Stimulated activated CD4-positive, alpha-beta T cell treated with anti-CD3 and anti-CD28 coated beads, Interleukin-4, amount 100 ng/mL, for 4 hours (primary cell): Measurements from ENCODE around the gene NOTO.

Experiments used
- DNase-seq, 2 experiments: peaks; one replicate each; pipeline ENCODE4 v3.0.0-alpha.2; 2020

The NOTO gene

DNA sequence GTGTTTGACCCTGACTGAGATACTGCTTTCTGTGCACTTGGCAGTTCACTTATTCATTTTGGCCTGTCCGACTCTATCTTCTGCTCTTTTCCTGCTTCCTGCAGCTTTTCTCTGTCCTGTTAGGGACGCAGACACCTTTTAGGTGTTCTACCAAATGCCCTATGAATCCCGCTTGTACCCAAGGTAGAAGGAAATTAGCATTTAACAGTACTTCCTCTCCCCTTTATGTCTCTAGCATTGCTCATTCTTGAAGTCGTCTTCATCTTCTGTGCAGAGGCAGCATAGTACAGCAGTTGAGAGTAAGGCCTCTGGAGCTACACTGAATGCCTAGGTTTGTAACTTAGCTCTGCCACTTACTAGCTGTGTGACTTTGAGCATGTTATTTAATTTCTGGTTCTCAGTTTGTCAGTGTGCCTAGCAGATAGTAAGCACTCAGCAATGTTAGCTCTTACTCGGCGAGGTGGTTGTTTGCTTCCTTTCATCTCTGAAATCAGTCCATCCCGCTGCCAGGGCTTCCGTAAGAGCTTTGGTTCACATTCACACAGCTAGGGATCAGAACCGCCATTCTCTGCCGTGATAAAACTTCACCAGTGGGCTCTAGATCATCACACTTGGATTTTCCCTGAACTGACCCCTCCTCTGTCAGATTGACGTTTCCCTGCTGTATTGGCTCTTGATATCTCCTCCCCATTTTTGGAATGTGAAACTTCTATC, 33.1 kb downstream of the NOTO start:
- no peak for DNase-seq

DNA sequence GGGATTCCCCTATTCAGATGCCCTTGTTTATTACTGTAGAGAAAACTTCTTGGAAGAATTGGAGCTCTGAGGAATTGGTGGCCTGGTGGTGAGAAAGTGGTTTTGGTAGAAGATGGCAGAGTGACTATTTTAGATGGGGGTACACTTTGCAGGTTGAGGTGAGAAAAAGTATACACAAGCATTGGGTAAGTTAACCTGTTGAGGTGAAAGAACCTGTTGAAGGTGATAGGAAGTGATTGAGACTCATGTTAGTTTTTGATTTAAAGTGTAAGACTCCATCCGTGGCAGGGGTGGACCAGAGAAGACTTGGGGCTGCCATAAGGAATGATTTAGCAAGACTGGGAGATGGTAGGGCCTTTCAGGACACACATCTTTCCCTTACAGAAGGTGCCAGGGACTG, 34.8 kb downstream of the NOTO start:
- no peak for DNase-seq

DNA sequence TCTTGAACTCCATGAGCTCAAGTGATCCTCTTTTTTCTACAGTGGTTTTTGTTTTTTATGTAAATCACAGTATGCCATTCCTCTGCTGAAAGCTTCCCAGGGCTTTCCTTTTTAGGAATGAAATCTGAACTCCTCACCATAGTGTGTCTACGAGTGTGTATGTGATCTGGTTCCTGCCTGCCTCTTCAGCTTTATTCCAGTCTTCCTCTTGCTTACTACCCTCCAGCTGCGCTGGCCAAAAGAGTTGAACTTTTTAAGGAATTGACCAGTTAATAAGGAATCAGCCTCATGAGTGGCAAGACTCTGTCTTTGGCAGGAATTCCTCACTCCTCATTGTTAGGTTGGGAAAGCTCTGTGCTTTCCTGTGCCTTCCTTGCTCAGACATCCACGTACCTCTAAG, 35.8 kb downstream of the NOTO start:
- no peak for DNase-seq

DNA sequence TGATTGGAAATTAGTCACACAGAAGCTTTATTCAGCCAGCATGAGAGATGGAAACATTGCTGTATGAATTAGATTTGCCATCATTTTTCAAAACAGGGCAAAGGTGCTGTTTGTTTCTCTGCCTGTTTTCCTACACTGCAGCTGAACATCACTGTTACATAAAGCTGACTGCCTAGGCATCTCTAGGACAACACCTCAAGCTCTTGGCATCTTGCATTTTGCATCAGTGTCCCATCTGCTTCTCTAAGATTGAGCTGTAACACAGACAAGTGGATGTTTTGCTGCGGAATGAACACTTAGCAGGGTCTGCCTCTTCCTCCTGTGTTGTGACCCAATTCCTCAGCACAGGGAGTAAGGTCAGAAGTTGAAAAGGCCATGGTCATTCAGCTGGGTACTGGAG, 36.6 kb downstream of the NOTO start:
- DNase-seq: no peak

DNA sequence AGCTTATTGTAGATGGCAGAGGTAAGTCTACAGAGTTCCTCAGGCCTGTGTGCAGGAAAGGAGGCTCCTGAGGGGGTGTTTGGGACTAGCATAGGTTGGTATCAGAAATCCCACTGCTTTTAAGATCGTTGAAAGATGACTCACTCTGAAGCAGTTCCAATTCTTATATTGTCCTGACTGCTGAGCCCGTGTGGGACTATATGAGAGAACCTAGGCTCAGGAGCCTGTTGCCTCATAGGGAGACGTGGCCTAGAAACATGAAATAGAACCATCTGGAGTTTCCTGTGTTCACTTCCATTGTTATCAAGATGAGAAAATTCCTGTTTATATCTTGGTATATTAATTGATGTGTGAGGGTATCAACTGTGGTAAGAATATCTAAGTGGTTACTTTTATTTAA, 37.4 kb downstream of the NOTO start:
- no peak for DNase-seq

DNA sequence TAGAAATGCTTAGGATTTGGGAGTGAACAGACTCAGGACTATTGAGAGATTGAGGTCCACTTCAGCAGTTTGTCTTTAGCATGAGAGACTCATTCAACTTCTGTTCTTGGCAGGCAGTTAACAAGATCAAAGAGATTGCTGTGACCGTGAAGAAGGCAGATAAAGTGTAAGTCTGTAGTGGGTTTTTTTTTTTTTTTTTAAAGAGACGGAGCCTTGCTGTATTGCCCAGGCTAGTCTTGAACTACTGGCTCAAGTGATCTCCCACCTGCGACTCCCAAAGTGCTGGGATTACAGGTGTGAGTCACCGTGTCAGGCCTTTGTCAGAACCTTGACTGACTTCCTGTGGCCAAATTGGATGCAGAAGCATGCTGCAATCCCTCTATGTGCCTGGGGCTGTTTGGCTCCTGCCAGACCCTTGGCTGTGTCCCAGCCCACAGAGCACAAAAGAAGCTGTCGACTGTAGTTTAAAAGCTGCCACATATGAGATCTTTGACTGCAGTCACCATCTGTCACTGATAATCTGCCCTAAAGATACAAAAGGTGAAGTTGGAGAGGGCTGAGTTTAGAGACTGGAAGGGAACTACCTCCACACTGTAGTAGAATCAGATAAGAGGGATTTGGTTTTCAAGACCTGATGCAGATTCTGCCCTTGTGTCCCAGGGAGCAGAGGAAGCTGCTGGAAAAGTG, 41.7 kb downstream of the NOTO start:
- DNase-seq: no peak

DNA sequence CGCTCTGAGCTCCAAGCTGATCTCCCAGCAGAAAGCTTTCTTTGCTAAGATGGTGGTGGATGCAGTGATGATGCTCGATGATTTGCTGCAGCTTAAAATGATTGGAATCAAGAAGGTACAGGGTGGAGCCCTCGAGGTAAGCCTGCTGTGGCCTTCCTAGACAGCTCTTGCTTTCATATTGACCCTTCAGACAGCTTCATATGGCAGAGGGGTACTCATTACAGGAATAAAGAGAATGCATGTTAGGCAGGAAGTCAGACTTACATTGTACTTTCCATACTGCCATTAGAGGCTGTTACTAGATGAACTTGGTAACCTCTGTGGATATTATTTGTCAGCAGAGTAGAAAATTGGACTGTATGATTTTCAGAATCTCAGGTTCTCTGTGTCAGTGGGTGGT, 42.2 kb downstream of the NOTO start:
- no peak for DNase-seq

DNA sequence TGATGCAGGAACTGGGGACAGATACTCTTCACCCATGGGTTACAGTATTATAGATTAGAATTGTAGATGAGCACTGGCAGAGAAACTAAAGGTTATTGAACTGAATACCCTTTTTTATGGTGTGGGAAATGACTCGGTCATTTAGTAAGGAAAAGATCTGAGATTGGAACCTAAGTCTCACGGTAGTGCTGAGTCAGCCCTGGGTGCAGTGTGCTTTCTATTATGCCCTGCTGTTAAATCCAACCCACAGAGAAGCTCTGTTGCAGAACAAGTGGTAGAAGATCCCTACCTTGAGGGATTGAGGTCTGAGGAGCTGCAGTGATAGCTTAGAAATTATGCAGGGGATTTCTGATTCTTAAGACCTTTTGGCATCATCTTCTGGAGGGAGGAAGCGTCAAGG, 44.5 kb downstream of the NOTO start:
- DNase-seq: no peak

DNA sequence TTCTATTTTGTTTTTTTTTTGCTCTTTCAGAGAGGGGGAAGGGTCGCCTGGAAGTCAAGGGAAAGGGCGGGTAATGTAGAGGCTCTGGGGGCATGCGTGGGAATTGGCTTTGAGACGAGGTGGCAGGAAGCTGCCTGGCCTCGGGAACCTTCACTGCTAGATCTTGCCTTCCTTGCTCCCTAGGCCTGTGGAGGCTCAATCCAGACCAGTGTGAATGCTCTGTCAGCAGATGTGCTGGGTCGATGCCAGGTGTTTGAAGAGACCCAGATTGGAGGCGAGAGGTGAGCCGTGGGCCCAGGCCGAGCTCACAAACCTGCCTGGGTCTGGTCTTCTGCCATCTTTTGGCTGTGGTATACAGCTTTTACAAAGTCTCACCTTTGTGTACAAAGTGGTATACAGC, 47.3 kb downstream of the NOTO start:
- DNase-seq: no peak

DNA sequence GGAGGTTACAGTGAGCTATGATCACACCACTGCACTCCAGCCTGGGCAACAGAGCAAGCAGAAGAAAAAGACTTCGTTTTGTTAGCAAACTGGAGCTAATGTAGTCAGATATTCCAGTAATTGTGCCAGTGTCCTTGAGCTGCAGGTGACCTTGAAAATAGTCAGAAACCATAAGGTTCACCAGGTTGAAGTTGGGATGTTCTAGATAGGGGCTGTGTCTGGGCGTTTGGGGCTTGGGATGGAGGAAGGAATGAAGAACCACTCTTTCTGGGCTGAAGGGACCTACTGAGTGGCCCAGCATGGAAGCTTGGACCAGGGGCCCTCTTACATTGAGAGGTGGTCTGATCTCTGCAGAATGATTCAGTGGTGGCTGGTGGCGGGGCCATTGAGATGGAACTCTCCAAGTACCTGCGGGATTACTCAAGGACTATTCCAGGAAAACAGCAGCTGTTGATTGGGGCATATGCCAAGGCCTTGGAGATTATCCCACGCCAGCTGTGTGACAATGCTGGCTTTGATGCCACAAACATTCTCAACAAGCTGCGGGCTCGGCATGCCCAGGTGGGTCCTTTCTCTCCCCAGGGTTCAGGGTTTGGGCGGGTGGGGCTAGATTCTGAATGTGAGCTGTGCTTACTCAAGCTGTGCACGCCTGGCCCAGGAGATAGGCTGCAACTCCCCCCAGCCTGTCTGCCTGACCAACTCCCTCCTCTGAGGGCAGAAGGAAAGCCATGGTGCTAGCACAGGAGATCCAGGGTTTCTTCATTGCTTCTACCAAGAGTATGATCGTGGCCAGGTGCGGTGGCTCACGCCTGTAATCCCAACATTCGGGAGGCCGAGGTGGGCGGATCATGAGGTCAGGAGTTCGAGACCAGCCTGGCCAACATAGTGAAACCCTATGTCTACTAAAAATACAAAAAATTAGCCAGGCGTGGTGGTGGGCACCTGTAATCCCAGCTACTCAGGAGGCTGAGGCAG, 48.8 kb downstream of the NOTO start:
- no peak for DNase-seq

DNA sequence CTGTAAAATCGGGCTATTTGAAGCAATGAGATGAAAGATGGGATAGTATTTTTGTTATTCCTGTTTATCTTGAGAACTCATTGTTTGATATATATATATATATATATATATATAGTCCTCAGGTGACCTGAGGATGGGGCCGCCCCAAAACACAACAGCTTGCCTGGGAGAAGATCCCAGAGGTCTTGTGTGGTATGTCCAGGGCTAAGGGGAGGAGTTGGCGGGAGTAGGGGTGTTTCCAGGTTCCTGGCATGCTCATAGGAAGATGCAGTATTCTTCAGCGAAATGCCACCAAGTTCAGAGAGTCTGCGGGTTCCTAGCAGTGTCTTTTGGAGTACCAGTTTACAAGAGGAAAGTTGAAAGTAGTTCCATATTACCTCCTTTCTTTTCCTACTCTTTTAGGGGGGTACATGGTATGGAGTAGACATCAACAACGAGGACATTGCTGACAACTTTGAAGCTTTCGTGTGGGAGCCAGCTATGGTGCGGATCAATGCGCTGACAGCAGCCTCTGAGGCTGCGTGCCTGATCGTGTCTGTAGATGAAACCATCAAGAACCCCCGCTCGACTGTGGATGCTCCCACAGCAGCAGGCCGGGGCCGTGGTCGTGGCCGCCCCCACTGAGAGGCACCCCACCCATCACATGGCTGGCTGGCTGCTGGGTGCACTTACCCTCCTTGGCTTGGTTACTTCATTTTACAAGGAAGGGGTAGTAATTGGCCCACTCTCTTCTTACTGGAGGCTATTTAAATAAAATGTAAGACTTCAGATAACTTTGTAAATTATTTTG, 50.1 kb downstream of the NOTO start:
- DNase-seq: no peak

DNA sequence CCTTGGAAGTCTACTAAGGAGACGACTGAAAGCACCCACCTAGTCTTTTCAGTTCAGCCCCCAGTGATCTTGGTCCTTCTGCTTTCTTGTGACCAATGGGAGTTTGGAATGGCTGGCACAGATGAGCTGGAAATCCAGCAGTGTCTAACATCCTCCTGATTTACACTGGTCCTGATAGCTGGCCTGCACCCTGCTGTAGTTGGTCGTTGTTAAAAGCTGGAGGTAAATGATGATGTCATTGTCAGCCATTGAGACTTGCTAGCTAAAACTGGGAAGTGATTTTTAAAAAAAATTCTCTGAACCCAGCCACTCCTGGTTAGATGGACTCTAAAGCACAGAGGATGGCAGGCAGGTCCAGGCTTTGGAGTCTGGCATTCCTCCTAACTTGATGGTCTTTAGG, 51.0 kb downstream of the NOTO start:
- no peak for DNase-seq

DNA sequence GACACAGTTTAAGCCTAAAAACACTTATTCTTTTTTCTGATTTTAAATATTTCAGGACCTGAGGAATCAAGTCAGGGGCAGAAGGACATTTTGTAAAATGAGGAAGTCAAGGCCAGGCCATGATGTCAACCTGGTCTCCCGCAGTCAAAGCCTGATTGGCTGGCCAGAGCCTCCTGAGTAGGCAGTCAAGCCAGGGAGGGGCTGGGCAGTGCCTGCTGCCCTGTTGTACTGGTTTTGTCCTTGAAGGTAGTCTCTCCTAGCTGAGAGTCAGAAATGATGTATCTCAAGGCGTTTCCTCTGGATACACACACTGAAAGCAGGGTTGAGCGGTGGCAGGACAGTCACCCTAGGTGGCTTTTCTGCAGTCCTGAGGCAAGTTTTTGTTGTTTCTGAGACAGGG, 51.5 kb downstream of the NOTO start:
- no peak for DNase-seq

DNA sequence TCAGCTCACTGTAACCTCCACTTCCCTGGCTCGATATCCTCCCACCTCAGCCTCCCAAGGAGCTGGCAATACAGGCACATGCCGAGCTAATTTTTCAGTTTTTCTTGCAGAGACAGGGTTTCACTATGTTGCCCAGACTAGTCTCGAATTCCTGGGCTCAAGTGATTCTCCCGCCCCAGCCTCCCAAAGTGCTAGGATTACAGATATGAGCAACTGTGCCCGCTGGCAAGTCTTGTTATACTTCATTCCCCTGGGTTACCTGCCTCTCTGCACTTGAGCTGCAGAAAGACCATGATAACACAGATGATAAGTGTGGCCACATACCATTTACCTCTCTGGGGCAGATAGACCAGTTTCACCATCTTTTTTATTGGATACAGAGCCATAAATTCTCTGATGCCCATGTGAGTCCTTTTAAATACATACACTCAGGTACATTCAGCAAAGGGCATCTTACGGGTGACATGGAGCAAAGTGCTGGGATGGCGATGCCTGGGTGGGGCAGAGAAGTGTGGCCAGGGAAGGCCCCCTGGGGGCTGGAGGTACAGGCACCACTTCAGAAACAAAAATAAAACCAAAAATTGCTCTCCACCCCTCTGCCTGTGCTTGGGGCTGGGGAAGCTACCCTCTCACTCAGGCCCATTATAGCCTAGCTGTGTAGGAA, 52.1 kb downstream of the NOTO start:
- no peak for DNase-seq

DNA sequence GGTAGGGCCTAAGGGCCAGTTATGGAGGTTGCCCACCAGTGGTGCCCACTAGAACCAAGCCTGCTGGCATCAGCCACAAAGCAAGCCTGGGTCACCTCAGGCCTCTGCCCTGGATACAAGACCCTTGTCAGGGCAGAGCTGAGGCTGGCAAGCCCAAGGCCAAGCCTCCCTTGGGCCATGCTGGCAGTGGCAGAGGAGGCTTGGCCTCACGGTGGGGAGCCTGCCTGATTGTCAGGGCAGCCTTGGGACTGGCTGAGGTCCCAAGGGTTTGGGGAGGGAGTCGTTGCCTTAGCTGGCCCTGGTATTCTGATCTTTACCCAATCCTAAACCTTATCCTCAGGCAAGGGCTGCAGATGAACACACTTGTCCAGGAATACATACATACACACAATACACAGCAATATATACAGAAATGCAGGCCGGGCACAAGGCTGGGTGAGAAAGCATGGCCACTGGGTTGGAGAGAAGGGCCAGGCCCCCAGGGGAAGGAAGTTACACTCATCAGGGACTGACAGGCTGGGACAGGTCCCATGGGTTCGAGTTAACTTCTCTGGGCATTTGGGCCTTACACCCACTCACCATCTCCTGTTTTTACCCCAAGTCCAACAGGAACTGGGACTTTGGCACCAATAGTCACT, 52.8 kb downstream of the NOTO start:
- no peak for DNase-seq

DNA sequence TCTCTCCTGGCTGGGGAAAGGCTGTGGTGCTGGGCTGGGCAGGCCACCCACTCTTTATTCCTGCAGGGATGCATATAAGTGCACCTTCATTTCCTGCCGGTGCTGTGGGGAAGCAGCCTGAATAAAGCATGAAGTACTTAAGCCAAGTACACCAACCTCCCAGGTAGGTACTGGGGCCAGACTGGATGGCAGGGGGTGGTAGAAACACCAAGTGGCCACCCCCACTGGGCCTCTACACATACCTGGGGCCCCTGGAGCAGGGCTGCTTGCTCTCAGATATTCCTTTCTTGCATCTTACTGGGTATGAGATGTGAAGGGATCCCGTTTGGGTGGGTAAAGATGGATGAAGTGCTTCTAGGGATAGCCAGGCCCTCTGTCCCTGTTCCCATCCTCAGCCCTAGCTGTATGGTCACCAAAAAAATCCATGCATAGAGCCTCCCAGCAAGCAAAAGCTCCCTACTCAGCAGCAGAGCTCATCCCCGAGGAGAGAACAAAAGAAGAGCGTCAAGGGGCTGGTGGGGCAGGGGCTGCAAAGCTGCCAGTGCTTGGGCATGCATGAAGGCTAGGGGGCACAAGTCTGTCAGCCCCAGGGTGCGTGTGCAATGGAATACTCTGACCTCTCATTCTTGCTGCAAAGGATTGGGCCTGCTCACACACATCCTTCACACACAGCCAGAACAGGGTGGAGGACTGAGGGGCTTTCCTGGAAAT, 53.7 kb downstream of the NOTO start:
- no peak for DNase-seq

DNA sequence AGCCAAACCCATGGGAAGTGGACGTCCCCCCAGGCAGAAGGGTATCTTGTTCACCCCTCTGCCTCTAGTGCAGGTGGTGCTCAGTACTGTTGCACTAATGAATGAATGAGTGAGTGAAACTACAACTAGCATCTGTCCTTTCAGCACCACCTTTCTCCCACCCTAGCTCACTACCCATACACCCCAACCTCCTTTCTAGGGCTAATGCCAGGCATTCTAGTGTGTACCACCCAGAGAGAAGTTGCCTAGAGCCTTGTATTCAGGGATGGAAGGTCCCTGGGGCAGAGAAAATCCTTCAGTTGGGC, 54.2 kb downstream of the NOTO start:
- DNase-seq: no peak

DNA sequence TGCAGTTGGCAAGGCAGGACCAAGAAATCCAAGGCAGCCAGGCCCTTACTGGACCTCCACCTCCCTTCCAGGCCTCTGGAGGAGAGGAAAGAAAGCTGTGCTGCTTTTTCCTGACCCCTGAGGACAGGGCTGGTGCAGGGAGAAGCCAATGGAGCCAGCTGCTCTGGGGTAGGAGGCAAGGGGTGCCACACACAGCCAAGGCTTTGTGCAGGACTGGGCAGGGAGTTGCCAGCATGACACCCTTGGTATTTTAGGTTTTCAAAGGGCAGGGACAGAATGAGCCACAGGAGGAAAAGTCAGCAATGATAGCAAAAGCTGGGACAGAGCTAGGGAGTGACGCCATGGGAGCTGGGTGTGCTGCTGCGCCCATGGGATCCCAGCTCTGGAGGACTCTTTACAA, 54.6 kb downstream of the NOTO start:
- no peak for DNase-seq

DNA sequence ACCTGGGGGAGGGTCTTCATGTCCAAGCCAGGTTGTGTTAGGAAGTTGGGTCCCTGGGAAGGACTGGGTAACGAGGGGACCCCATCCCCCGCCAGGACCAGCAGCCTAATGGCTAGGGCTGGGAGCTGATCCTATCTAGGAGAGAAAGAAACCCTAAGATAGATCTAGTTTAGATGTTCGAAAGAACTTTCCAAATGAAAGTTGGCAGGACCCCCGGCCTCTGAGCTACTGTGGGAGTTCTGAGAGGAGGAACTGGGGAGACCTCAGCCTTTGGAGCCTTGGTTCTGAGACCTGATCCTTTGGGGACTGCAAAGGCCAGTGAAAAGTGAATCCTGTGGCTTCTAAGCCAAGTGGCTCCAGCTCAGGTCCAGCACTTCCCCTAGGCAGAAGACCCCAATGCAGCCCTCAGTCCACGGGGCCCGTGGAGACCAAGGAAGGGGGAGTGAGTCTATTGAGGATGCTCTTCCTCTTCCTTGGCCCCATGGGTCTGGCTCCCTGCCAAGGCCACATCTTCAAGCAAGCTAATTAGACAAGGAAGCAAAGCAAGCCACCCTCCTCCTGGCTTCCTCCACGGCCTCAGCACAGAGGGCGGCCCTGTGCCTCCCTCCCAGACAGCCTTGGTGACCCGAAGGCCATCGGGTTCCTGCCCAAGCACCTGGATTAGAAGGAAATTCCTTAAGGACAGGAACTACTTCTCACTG, 55.2 kb downstream of the NOTO start:
- DNase-seq: peak in 1 of 2 experiments; percentile 12

DNA sequence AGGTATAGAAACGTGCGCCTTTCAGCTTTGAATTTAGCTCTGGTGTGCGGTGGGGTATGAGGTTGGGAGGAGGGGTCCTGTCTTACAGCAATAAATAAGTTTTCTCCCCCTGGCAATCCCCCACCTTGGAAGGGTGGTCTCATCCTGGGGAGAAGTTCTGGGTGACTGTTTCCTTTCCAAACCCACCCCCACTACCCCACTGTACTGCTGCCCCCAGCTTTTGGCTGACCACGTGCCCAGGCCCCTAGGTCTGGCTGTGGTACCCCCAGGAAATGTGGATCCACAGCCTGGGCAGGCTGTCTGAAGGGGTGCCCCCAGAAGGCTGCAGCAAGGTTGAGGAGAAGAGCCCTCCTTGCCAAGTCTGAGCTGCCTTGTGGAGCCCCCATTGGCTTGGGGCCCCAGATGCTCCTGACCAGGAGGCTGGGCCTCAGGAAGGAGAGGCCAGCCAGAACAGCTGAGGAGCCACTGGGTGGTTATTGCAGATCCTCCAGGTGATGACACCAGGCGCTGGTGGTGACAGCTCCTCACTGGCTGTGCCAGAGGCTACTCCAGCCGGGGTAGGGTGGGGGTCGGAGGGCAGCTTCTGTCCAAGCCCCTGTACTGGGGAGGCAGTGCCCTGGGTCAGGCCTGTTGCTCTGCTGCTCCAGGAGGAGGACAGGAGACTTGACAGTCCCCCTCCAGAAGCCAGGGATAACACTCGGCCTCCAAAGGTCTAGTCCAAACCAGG, 56.0 kb downstream of the NOTO start:
- DNase-seq: no peak
